ENCODE measurements around the gene SP2. TPM values are rescaled to one million over a fixed set of nuclear protein-coding genes. Genes with fewer than 3 reads are reported as not detected.

Gene SP2
- total and polyA plus RNA-seq, 4 donors, result 4.9 to 19.9 (median 11.1) TPM

GRCh38 chr17:47950448-47950847 lies 54.4 kb downstream of the SP2 start:
- WGBS, 2 donors, result 84 to 92% methylated on average over 4 of the region's 4 CpGs
- ATAC-seq (ENCODE audit: insufficient read depth, low FRiP score) (no peak), DNase-seq (no peak)
- no peak overlapping the region for H3K4me3 ChIP-seq
- TF ChIP-seq CTCF (IDR thresholded peaks at IDR 0.05; ENCODE audit: control extremely low read depth, extremely low read depth), result no peak
- no peak overlapping the region for H3K9ac ChIP-seq (ENCODE audit: insufficient read depth in 1 of 2, low read length in 2 of 2)
- peak overlapping the region in 1 of 2 donors; percentile 37 for H3K27ac ChIP-seq (ENCODE audit: low read depth in 1 of 2, low read length in 1 of 2)
- peaks cover 0 to 11% (median 0%) of the 10 kb centered on the region in 4 donors for H3K36me3 ChIP-seq (ENCODE audit: control insufficient read depth in 4 of 4, insufficient read depth in 4 of 4, low read length in 4 of 4)
- no peaks in the 10 kb centered on the region for H3K27me3 ChIP-seq (ENCODE audit: control insufficient read depth in 3 of 3, insufficient read depth in 3 of 3, low read length in 2 of 3)
- peaks cover 0 to 16% (median 9%) of the 10 kb centered on the region in 5 donors for H3K4me1 ChIP-seq (ENCODE audit: control insufficient read depth in 5 of 5, insufficient read depth in 5 of 5, low read length in 5 of 5)
- no peaks in the 10 kb centered on the region for H3K9me3 ChIP-seq (ENCODE audit: control insufficient read depth in 4 of 4, insufficient read depth in 3 of 4, low read length in 3 of 4)

GRCh38 chr17:47952171-47953021 lies 56.4 kb downstream of the SP2 start:
- peak overlapping the region in 1 of 2 donors; percentile 78 for H3K27ac ChIP-seq (ENCODE audit: low read depth in 1 of 2, low read length in 1 of 2)
- TF ChIP-seq CTCF (IDR thresholded peaks at IDR 0.05; ENCODE audit: control extremely low read depth, extremely low read depth), result no peak
- H3K9ac ChIP-seq (ENCODE audit: insufficient read depth in 1 of 2, low read length in 2 of 2), result no peak overlapping the region
- H3K9me3 ChIP-seq (ENCODE audit: control insufficient read depth in 4 of 4, insufficient read depth in 3 of 4, low read length in 3 of 4), result no peaks in the 10 kb centered on the region
- H3K4me1 ChIP-seq (ENCODE audit: control insufficient read depth in 5 of 5, insufficient read depth in 5 of 5, low read length in 5 of 5), result peaks cover 0 to 16% (median 13%) of the 10 kb centered on the region in 5 donors
- H3K4me3 ChIP-seq, result peak overlapping the region; percentile 2
- DNase-seq (no peak), ATAC-seq (ENCODE audit: insufficient read depth, low FRiP score) (no peak)
- 62 to 63% methylated on average over 12 of the region's 12 CpGs for WGBS, 2 donors
- no peaks in the 10 kb centered on the region for H3K27me3 ChIP-seq (ENCODE audit: control insufficient read depth in 3 of 3, insufficient read depth in 3 of 3, low read length in 2 of 3)
- H3K36me3 ChIP-seq (ENCODE audit: control insufficient read depth in 4 of 4, insufficient read depth in 4 of 4, low read length in 4 of 4), result peaks cover 0 to 4% (median 0%) of the 10 kb centered on the region in 4 donors

- Histone ChIP-seq H3K4me1 (ENCODE audit: control insufficient read depth in 5 of 5, insufficient read depth in 5 of 5, low read length in 5 of 5) (peaks cover 0 to 15% (median 9%) of the 10 kb centered on the region in 5 donors), H3K27ac (ENCODE audit: low read depth in 1 of 2, low read length in 1 of 2) (peak overlapping the region in 1 of 2 donors; percentile 78), H3K4me3 (no peak overlapping the region), H3K9ac (ENCODE audit: insufficient read depth in 1 of 2, low read length in 2 of 2) (no peak overlapping the region), H3K36me3 (ENCODE audit: control insufficient read depth in 4 of 4, insufficient read depth in 4 of 4, low read length in 4 of 4) (no peaks in the 10 kb centered on the region), H3K27me3 (ENCODE audit: control insufficient read depth in 3 of 3, insufficient read depth in 3 of 3, low read length in 2 of 3) (no peaks in the 10 kb centered on the region), H3K9me3 (ENCODE audit: control insufficient read depth in 4 of 4, insufficient read depth in 3 of 4, low read length in 3 of 4) (no peaks in the 10 kb centered on the region)
- TF ChIP-seq CTCF (IDR thresholded peaks at IDR 0.05; ENCODE audit: control extremely low read depth, extremely low read depth), result no peak
- ATAC-seq (ENCODE audit: insufficient read depth, low FRiP score) (no peak), DNase-seq (no peak)
Observed at GRCh38 chr17:47953909-47954308, 57.9 kb downstream of the SP2 start.

Measured in lung (tissue), 12 donors.